Bronchial epithelial cell (primary cell): ENCODE results near the gene TBC1D22A. TPM values are rescaled to one million over a fixed set of nuclear protein-coding genes. Genes with fewer than 3 reads are reported as not detected.

Source experiments
- DNase-seq: peaks from one replicate; pipeline ENCODE4 v3.0.0-alpha.2; 2010; ENCODE audit warnings: low read depth
- FAIRE-seq: peaks from 2 replicates; lab custom pipeline; 2011; peaks lifted over from hg19 to GRCh38; lab: Jason Lieb, UNC
- H3K27me3 ChIP-seq: 2 replicates; pipeline ENCODE4 v1.5.1; 2011; ENCODE audit warnings: low read length; ENCODE audit not compliant: control insufficient read depth, insufficient read depth
- H3K36me3 ChIP-seq: 2 replicates; pipeline ENCODE4 v1.5.1; 2011; ENCODE audit warnings: low read length; ENCODE audit not compliant: control insufficient read depth, insufficient read depth
- H3K4me3 ChIP-seq: 2 replicates; pipeline ENCODE4 v1.5.1; 2011; ENCODE audit warnings: mild to moderate bottlenecking, low read depth, low read length, control low read depth
- total RNA-seq: library from RNA; depleted of rRNA; stranded (reverse); fragments of >200 nt; gene quantifications from 2 replicates; pipeline ENCODE4 v1.2.1, GENCODE V29; 2014
- TF ChIP-seq, protein P1 (sequence below): IDR thresholded peaks from 2 replicates; pipeline ENCODE4 v1.5.1; 2011; ENCODE audit warnings: mild to moderate bottlenecking, moderate library complexity, low read length, control low read depth, inconsistent platforms; ENCODE audit not compliant: insufficient read depth, severe bottlenecking

Gene TBC1D22A
- total RNA-seq, 1 donor from 2014 or later: 10.0 TPM

DNA sequence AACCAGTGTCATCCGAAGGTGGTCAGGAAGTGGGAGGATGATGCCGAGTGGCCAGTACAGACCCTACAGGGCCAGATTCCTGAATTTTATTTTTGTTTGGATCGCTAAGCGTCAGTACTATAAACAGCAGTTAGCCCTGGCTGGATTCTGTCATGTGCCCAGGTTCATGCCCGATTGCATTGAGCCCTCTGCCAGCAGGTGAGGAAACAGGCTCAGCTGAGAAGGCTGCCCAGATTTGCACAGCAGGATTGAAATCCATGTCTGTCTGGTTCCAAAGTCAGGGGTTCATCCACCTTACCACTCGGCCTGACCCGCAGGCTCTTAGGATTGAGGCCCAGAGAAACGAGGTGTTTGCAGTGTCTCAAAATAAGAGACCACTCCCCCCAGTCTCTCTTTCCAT, 9.1 kb upstream of the TBC1D22A start:
- TF ChIP-seq, protein P1, sequence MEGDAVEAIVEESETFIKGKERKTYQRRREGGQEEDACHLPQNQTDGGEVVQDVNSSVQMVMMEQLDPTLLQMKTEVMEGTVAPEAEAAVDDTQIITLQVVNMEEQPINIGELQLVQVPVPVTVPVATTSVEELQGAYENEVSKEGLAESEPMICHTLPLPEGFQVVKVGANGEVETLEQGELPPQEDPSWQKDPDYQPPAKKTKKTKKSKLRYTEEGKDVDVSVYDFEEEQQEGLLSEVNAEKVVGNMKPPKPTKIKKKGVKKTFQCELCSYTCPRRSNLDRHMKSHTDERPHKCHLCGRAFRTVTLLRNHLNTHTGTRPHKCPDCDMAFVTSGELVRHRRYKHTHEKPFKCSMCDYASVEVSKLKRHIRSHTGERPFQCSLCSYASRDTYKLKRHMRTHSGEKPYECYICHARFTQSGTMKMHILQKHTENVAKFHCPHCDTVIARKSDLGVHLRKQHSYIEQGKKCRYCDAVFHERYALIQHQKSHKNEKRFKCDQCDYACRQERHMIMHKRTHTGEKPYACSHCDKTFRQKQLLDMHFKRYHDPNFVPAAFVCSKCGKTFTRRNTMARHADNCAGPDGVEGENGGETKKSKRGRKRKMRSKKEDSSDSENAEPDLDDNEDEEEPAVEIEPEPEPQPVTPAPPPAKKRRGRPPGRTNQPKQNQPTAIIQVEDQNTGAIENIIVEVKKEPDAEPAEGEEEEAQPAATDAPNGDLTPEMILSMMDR: no peak
- FAIRE-seq: no peak
- Histone ChIP-seq H3K36me3 (no peaks in the 10 kb centered on the region), H3K27me3 (no peaks in the 10 kb centered on the region), H3K4me3 (no peak overlapping the region)
- no peak for DNase-seq

GRCh38 chr22:46753761-46754109, 8.7 kb upstream of the TBC1D22A start:
- Histone ChIP-seq H3K27me3 (no peaks in the 10 kb centered on the region), H3K36me3 (no peaks in the 10 kb centered on the region), H3K4me3 (no peak overlapping the region)
- FAIRE-seq (no peak), DNase-seq (no peak)
- TF ChIP-seq, protein P1: no peak

GRCh38 chr22:46754110-46754799, 8.2 kb upstream of the TBC1D22A start:
- TF ChIP-seq, protein P1: no peak
- FAIRE-seq: peak; percentile 96
- no peak overlapping the region for H3K4me3 ChIP-seq

DNA sequence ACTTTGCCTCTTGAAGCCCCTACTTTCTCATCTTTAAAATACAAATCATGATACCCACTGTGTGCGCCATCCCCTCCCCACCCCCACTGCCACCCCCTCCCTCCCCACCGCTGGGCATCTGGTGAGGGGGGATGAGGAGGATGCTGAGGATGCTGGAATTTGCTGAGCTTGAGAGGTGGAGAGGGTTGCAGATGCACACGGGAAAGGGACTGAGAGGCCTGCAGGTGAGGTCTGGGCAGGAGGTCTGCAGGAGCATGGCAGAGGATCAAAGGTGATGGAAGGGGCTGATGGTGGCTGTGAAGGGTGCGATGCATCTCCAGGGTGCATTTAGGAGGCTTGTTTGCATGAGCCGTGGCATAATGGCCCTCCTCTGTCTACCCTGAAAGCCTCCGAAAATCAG, 7.6 kb upstream of the TBC1D22A start:
- TF ChIP-seq, protein P1: no peak
- H3K4me3 ChIP-seq: no peak overlapping the region
- DNase-seq: no peak

More at GRCh38 chr22:46754110-46754799, 8.2 kb upstream of the TBC1D22A start:
- H3K36me3 ChIP-seq: no peaks in the 10 kb centered on the region
- peak; percentile 95 for DNase-seq
- no peaks in the 10 kb centered on the region for H3K27me3 ChIP-seq

DNA sequence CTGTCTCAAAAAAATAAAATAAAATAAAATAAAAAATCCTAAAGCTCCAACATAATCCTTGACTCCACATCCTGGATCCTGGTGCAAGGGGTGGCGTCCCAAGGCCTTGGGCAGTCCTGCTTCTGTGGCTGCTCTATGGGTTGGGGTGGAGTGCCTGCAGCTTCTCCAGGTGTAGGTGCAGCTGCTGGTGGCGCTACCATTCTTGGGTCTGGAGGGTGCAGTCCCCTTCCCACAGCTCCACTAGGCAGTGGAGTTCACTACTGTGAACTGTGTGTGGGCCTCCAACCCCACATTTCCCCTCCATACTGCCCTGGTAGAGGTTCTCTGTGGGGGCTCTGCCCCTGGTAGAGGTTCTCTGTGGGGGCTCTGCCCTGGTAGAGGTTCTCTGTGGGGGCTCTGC, 6.9 kb upstream of the TBC1D22A start:
- TF ChIP-seq, protein P1: no peak
- Histone ChIP-seq H3K36me3 (no peaks in the 10 kb centered on the region), H3K27me3 (no peaks in the 10 kb centered on the region), H3K4me3 (no peak overlapping the region)
- FAIRE-seq (no peak), DNase-seq (no peak)

More for the DNA sequence above, 7.6 kb upstream of the TBC1D22A start:
- Histone ChIP-seq H3K36me3 (no peaks in the 10 kb centered on the region), H3K27me3 (no peaks in the 10 kb centered on the region)
- no peak for FAIRE-seq

DNA sequence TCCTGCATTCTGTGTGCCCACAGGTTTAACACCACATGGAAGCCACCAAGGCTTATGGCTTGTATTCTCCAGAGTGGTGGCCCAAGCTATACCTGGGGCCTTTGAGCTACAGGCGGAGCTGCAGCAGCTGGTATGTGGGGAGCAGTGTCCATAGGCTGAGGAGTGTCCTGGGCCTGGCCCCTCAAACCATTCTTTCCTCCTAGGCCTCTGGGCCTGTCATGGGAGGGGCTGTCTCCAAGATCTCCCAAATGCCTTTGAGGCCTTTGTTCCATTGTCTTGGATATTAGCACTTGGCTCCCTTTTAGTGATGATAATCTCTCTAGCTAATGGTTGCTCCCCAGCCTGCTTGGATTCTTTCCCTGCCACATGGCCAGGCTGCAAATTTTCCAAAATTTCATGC, 6.4 kb upstream of the TBC1D22A start:
- TF ChIP-seq, protein P1: no peak
- no peak for FAIRE-seq
- Histone ChIP-seq H3K4me3 (no peak overlapping the region), H3K27me3 (no peaks in the 10 kb centered on the region), H3K36me3 (no peaks in the 10 kb centered on the region)
- DNase-seq: no peak
